ENCODE results near the gene DYDC2.
A peak's percentile ranks its signal among the peaks of the same experiment; 100 is the strongest.
"Not testable (repeated sequence)": the region's sequence is repeated elsewhere in the genome, so short reads cannot be mapped to it uniquely, and the experiment has no call there.

Gene DYDC2

DNA sequence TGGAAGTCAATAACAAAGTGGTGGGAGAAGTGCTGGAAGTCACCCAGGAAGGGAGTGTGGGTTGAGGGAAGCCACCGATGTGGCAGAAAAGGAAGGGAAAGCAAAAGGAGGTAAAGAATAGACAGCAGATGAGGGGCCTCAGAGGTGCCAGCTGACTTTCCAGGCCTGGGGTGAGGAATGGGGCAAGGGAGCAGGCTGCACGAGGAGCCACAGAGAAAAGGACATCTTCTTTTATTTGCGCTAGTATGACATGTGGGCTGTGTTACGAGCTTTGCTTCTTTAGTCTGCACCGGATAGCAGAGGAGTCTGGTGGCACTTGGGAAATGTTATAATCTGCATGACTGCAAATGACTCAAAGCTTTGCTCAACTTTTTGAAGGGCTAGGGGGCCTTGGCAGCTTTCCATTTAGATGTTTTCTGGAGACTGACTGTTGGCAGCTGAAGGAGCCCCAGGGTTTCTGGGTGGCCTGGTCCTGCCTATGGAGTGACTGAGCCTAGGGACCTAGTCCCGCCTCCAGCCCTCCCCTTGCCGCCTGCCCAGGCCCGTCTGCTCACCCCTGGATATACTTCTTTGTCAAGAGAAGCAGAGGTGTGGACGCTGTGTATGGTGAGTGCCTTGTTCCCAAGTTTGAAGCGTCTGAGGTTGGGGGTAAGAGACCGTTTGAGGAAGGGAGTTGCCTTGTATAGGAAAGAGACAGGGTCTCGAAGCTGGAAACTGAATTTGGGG is 56.9 kb downstream of the DYDC2 start:
- no peak for DNase-seq (ENCODE audit: low read depth)
- H3K4me3 ChIP-seq (ENCODE audit: low read depth, low read length): no peak overlapping the region
- TF ChIP-seq CTCF (IDR thresholded peaks at IDR 0.05; ENCODE audit: low read depth, low read length, missing control alignments): no peak
- in situ Hi-C loops (cut with HindIII; ENCODE audit: low sequenced_read_pairs): no loop called here

GRCh38 chr10:80414142-80414895 is 57.7 kb downstream of the DYDC2 start:
- in situ Hi-C loops (cut with HindIII; ENCODE audit: low sequenced_read_pairs): no loop called here
- TF ChIP-seq CTCF (IDR thresholded peaks at IDR 0.05; ENCODE audit: low read depth, low read length, missing control alignments): no peak
- no peak for DNase-seq (ENCODE audit: low read depth)
- no peak overlapping the region for H3K4me3 ChIP-seq (ENCODE audit: low read depth, low read length)

DNA sequence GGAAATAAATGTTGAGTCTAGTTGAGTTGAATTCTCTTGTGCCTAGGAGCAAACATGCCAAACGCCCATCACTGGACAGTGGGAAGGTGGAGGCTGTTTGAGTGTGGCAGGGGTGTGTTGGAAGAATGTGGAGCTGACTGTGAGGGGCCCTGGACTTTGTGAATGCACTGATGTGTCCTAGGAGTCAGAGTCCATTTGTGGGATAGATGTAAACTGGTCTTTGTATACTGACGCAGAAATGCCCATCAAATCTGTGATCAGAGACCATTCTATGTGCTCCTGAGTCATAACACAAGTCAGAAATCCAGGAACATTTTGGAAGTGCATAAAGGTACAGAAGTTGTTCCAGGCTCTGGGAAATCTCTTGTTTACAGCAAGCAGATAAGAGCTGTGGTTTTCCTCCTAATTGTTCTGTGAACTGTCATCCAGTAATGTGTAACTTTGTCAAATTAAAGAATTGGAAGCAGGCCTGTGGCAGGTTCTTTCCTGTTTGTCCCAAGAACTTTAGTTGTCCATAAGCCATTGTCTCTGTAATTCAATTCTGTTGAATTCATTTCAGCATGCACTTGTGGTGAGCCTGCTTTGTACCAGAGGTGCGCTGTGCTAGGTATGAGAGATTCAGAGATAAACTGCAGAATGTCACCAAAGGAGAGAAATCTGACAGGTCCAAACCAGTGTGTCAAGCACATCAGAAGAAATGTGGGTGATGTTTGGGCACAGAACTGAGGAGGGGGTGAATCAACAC is 59.3 kb downstream of the DYDC2 start:
- in situ Hi-C loops (cut with HindIII; ENCODE audit: low sequenced_read_pairs): no loop called here
- no peak for TF ChIP-seq CTCF (IDR thresholded peaks at IDR 0.05; ENCODE audit: low read depth, low read length, missing control alignments)
- no peak overlapping the region for H3K4me3 ChIP-seq (ENCODE audit: low read depth, low read length)
- no peak for DNase-seq (ENCODE audit: low read depth)

GRCh38 chr10:80416479-80417098 is 60.0 kb downstream of the DYDC2 start:
- no peak overlapping the region for H3K4me3 ChIP-seq (ENCODE audit: low read depth, low read length)
- peak; percentile 49 for DNase-seq (ENCODE audit: low read depth)
- in situ Hi-C loops (cut with HindIII; ENCODE audit: low sequenced_read_pairs): no loop called here
- no peak for TF ChIP-seq CTCF (IDR thresholded peaks at IDR 0.05; ENCODE audit: low read depth, low read length, missing control alignments)

DNA sequence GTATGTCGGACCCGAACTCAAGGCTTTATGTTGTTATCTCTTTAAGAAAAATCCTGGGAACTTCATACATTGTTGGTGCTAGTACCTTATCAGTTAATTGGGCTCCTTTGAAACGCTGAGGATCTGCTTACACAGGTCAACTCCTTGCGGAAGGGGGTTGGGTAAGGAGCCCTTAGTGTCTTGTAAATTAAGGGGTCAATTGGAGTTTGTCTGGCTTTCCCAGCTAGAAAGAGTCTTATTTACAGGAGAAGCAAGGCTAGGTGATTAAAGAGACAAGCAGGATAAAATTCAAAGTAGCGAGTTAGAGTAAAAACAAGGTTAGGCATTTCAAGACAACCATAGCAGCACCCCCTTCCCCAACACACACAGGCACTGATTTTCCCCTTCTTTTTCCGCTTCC is 60.7 kb downstream of the DYDC2 start:
- H3K4me3 ChIP-seq (ENCODE audit: low read depth, low read length); in situ Hi-C loops (cut with HindIII; ENCODE audit: low sequenced_read_pairs); DNase-seq (ENCODE audit: low read depth): not testable (repeated sequence)

Data from astrocyte of the cerebellum (primary cell).